ENCODE measurements around the gene FRMD1.

Gene FRMD1

DNA sequence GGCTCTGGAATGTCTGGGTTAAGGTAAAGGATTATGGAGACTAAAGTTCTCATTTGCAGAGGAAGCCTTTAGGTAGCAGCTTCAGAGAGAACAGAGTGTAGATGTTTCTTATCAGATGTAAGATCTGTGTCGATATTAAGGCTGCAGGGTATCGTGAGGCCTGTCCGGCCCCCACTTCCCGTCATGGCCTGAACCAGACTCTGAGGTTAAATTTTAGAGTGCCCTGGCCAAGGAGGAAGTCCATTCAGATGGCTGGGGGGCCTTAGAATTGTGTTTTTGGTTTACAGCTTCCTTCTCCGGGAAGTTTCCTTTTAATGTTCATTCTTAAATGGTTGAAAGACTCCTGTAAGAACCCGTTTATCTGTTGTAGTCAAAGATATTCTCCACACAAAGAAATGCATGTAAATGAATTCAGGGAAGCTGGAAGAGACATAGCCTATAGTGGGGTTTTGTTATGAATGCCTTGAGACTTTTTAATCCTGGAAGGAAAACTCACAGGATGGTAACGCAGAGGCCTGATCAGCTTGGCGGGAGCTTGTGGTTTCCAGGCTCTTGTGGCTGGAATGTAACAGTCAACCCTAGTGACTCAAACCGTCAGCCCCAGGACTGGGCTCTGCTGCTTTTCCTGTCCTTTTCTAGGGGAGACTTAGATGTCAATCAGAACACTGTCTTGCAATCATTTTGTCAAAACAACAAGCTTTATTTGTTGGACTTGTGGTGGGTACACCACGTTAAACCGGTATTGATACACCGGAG is 46.8 kb downstream of the FRMD1 start:
- in situ Hi-C loops (cut with HindIII; ENCODE audit: low sequenced_read_pairs), result loop anchor here (5.0 kb wide), 2 partner anchors 35 to 90 kb away; partner anchors contain the start of gene KIF25

DNA sequence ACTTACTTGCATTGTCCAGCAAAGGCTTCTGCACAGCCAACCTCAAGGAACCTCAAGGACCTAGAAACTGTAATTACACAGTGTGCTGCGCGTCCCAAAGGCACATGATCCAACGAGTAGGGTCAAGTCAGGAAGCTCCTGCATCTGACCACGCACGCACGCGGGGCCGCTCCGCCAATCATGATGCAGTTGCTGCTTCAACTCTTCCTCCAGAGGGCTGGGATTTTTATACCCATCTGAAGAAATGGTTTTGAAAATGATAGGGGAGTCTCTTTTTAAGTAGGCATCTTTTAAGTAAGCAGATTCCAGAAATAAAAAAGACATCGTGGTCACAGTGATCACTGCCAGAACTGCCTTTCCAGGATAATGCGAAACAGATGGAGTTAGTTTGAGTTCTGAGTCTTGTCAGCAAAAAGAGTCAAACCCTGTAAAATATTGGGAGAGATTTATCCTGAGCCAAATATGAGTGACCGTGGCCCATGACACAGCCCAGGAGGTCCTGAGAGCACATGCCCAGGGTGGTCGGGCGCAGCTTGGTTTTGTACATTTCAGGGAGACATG is 47.5 kb downstream of the FRMD1 start:
- in situ Hi-C loops (cut with HindIII; ENCODE audit: low sequenced_read_pairs), result loop anchor here (5.0 kb wide), 2 partner anchors 34 to 91 kb away; partner anchors contain the start of gene KIF25

DNA sequence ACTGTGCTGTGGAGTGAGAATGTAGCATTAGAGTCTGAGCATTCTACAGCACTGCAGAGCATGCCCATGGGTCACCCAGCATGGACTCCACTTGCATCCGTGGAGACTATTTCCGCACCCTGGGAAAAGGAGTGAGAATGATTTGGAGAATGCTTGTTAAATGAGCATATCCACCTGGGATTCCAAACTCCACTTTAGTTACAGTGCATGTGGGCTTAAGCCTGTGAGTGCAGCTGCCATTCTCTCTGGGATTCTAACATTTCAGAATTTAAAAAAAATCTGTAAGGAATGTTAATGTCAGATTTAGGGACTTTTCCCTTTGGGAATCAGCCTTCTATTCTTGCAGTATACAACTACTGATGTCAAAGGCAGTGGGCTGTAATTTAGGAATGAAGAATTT is 48.1 kb downstream of the FRMD1 start:
- in situ Hi-C loops (cut with HindIII; ENCODE audit: low sequenced_read_pairs), result loop anchor here (5.0 kb wide), 2 partner anchors 34 to 91 kb away; partner anchors contain the start of gene KIF25

DNA sequence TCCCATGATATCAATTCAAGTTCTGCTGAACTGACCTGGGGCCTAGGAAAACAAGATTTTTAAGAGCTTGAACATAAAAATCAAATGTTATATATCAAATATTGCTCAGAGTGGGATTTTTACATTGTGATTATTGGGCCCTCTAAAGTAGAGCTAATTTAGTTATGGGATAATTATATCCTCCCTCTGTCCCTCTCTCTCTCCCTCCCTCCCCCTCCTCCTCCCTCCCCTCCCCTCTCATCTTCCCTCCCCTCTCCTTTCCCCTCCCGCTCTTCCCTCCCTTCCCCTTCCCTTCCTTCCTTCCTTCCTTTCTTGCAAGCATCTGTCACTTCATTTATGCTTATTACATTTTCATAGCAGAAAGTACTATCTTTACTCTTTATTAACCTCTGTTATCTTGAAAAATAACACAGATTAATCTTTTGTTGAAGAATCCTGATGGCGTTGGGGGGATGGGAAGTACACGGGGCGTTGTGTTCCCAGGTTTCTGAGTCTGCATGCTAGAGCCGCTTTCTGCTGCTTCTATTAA is 48.7 kb downstream of the FRMD1 start:
- in situ Hi-C loops (cut with HindIII; ENCODE audit: low sequenced_read_pairs), result loop anchor here (5.0 kb wide), 2 partner anchors 33 to 92 kb away; partner anchors contain the start of gene KIF25

DNA sequence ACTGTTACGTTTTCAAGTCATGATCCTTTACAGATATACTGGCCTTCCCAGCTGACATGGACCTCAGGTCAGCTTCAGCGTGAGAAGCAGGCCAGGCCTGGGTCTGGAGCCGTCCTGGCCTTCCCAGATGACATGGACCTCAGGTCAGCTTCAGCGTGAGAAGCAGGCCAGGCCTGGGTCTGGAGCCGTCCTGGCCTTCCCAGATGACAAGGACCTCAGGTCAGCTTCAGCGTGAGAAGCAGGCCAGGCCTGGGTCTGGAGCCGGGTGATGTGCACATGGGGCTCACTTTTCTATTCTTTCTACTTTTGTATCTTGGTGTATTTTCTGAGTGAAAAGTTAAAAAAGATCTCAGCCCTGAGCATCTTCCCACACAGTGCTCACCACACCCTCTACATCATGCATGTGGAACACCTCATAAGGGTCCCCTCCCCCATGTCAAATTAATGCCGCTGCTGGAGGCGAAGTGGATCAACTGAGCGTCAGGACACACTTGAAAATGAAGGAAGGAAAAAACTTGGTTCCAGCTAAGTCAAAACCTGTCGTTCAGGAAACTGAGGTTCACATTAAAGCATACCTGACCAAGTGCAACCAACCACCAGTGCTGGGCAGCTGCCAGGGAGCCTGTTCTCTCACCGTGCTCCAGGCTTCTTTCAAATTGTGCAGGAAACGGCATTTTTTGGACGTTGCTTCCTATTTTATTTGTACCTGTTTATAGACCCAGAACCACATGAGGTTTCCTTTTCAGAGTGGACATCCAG is 49.4 kb downstream of the FRMD1 start:
- in situ Hi-C loops (cut with HindIII; ENCODE audit: low sequenced_read_pairs), result loop anchor here (5.0 kb wide), 2 partner anchors 32 to 93 kb away; partner anchors contain the start of gene KIF25

DNA sequence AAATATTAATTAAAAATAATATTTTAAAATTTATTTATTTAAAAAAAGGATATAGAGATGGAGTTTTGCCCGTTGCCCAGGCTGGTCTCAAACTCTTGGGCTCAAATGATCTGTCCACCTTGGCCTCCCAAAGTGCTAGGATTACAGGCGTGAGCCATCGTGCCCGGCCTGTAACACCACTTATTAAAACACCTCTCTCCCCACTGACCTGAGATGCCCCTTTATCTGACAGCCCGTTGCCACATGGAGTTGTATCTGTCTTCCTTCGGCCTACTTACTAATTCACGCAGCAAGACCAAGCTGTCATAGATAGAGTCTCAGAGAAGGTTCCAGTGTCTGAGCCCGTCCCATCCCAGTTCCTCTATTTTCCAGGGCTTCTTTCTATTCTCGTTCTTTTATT is 50.8 kb downstream of the FRMD1 start:
- in situ Hi-C loops (cut with HindIII; ENCODE audit: low sequenced_read_pairs), result no loop called here

DNA sequence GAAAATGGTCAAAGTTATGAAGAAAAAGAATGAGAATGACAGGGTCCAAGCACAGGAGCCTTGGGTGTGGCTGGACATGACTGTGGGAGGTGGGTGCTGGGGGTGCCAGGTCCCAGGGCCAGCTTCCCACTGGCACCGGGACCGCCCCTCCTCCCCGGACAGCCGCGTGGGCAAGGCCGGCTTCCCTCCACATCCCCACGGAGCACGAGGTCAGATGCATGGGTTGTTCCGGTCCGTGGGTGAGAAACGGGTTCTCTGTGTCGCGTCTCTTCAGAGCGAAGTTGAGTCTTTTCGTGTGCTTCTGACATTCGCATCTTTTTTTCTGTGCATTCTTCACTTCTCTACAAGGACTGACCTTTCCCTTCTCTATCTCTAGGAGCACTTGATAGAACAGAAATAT is 51.5 kb downstream of the FRMD1 start:
- in situ Hi-C loops (cut with HindIII; ENCODE audit: low sequenced_read_pairs), result no loop called here

DNA sequence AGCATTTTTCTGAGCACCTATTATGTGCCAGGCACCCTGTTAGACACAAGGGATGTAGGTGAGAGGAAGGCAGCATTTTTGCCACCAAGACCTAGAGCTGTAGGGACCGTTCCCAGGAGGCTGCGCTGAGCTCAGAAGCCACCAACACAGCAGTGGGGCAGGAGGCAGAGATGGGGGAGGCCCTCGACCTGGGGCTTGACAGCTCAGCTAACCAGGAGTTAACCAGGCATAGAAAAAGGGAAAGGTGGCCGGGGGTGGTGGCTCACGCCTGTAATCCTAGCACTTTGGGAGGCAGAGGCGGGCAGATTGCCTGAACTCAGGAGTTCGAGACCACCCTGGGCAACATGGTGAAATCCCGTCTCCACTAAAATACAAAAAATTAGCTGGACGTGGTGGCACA is 52.1 kb downstream of the FRMD1 start:
- in situ Hi-C loops (cut with HindIII; ENCODE audit: low sequenced_read_pairs), result no loop called here

DNA sequence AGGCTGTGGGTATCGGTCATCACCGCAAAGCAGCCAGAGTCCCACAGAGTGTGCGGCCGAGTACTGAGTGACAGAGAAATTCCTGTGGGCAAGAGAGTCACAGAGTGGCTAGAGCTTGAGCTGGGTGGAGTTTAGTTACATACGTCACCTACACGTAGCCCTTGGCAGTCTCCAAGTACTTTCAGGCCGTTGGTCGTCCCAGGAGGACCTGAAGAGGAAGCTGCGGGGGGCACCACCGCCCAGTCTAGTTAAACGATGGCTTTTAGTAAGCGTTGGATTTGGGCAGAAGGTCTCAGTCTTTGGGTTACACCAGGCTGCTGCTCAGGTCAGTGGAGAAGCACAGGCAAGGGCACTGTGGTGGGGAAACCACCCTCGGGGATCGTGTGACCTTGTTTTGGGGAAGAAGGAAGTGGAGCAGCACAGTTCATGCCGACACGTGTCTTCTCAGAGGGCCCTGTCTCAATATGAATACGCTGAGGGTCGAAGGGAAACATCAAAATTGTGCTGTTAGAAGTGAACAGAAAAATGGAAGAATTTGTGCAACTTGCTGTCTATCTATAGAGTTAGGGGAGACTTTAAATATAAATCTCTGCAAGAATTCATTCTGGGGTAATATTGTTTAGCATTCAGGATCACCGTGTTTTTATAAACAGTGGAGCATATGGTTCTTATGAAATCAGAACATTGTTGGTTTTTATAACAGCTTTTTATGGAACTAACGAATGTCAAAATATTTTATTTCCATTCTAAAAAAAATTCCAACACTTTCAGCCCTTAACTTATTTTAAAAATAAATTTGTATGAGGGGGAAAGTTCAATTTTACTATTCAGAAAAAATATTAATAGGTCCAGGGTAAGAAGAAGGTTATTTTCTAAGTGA is 52.9 kb downstream of the FRMD1 start:
- in situ Hi-C loops (cut with HindIII; ENCODE audit: low sequenced_read_pairs), result no loop called here

DNA sequence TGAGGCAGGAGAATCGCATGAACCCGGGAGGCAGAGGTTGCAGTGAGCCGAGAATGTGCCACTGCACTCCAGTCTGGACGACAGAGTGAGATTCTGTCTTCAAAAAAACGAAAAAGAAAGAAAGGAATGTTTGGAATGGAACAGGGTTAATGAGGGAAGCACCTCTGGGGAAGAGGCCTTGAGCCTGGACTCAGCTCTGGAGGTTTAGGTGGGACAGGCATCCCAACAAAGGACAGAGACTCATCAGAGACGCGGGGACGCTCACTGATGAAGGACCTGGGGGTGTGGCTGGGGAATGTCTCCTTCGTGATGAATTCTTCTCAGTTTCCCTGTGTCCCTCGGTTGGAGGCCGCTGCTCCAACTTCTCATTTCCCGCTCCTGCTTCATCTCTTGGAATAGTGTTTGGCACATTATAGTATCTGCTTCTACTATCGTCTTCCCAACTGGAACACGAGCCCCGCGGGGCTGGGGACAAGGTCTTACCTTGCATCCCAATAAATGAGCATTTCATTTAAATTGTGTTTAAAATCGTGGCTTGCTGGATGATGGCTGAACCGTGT is 54.0 kb downstream of the FRMD1 start:
- in situ Hi-C loops (cut with HindIII; ENCODE audit: low sequenced_read_pairs), result no loop called here

DNA sequence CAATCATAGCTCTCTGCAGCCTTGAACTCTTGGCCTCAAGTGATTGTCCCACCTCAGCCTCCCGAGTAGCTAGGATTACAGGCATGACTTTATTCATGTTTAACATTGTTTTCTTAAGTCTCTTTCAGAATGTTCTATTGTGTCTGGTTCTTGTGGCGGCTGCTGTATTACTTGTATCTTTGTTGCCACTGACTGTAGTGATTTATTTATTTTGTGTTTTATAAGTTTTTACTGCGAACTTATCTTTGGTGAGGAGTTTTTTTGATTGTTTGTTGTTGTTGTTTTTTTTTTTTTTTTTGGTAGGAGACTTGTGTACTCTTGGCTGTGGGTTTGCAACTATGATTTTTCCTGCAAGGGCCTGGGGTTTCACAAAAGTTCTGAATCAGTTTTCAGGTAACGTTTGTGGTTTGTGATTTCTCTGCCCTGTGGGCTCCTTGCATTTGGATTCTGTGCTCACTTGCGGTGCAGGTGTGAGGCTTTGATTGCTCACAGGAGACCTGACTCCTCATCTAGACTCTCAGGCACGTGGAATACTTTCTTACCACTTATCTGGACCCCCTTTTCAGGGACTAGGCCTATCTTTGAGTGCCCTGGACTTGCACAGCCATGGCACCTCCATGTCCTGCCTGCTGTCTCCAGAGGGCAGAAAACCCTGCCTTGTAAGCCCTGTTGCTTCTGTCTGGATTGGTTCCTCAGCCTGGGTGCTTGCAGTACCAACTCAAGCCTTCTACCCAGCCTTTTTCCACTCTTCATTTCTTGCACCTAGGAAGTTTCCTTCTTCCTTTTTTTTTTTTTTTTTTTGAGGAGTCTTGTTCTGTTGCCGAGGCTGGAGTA is 56.3 kb downstream of the FRMD1 start:
- in situ Hi-C loops (cut with HindIII; ENCODE audit: low sequenced_read_pairs), result no loop called here

DNA sequence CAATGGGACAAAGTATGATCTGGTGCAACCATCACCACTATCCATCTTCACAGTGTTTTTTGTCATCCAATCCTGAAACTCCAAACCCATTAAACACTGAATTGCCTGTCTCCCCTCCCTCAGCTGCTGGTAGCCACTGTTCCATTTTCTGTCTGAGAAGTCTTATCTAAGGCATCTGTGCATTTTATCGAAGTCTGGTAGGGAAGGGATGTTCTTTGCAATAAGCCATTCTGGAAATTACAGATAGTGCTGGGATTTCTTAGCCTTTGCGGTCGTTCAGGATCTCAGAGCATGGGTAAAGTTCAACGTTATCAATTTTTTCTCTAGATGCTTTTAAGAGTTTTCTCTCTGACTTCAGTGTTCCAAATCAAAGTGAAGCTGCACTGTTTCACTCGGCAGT is 57.4 kb downstream of the FRMD1 start:
- in situ Hi-C loops (cut with HindIII; ENCODE audit: low sequenced_read_pairs), result no loop called here

DNA sequence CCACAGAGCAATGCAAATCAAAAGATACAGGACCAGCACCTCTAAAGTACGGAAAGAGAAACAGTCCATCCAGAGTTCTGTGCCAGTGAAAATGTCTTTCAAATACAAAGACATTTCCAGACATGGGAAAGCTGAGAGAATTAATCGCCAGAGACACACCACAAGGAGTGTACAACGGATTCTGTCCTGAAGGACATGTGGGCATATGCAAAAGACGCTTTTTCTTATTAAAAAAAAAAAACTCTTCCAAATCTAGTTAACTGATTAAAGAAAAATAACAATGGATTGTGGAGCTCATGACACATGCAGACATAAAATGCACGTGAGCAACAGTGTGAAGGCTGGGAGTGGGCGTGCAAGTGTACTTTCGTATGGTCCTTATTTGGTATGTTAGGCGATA is 58.8 kb downstream of the FRMD1 start:
- in situ Hi-C loops (cut with HindIII; ENCODE audit: low sequenced_read_pairs), result no loop called here

DNA sequence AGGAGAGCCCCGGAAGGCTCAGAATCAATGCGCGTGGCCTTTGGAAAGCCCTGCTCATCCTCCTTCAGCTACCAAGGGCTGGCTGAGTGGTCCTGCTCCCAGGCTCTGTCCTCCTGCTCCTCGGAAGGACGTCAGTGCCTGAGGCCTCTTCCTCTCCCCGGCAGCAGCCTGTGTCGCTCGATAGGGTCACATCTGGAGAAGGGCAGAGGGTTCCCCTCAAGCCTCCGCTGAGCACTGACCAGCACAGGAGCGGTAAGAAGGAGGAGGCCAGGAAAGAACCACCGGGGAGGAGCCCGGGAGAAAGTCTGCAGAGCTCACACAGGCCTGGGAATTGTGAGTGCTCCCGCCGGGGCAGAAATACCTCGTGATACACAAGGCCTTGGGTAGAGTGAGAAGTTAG is 60.3 kb downstream of the FRMD1 start:
- in situ Hi-C loops (cut with HindIII; ENCODE audit: low sequenced_read_pairs), result no loop called here

DNA sequence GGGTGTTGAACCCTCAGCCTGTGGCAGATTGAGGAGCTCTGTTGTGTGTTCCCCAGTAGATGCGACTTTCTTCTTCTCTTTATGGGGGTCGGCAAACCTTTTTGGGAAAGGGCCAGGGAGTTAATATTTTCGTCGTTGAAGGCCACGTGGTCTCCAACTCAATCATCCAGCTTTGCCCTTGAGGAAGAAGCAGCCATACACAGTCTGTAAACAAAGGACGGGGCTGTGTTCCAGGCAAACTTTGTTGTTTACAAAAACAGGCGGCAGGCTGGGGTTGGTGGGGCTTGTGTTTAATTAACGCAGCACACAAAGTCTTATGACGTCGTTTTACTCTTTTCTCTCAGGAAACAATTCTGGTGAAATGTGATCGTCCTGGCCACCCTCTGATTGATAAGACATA is 61.4 kb downstream of the FRMD1 start:
- in situ Hi-C loops (cut with HindIII; ENCODE audit: low sequenced_read_pairs), result no loop called here

DNA sequence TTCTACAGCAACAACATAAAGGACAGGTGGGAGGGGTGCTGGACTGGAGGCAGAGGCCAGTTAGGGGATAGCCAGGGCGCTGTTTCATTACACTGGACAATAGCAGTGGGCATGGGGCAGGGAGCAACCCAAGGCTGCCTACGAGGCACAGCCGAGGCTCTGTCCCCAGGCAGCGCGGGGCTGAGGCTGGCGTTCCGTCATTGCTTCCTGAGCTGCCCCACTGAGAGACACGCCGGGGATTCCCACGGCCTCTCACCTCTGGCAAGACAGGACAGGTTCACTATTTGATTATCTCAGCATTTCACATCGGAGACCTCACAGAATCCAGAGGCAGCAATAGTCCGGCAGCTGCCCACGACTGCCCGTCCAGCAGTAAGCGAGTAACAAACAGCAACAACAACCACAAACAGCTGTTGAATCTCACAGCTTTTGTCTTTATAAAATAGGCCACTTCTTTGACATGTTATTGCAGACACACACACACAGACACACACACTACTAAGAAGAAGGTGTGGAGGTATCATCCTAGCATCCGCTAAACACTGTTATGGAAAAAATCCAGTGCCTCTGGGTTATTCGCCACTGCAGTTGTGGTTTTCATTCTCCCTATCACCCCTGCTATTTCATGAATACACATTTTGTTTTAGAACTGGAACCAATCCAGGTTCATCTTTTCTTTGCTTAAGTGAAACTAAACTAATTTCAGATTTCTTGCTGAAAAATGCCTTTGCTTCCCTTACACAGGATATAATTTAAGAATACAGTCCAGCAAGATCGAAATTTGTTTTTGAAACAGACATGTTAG is 62.1 kb downstream of the FRMD1 start:
- in situ Hi-C loops (cut with HindIII; ENCODE audit: low sequenced_read_pairs), result no loop called here

DNA sequence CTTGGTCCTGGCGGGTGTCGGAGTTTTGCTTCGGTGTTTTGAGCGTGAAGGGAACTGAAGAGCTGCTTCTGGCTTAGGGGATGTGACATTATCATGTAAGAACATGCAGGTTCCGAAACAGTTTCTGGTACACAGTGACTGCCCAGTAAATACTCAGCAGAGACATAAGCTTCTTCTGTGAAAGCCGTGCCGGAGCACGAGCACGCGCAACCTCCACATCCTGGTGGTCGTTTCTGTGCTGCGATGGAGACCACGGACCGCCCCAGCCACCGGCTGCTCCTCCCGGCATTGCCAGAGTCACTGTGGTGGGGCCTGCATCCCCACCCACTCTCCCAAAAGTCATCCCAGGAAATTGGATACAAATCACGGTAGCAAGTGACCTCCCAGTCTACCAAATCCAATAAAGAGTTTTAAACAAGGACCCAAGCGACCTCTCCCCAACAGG is 62.8 kb downstream of the FRMD1 start:
- in situ Hi-C loops (cut with HindIII; ENCODE audit: low sequenced_read_pairs), result no loop called here

DNA sequence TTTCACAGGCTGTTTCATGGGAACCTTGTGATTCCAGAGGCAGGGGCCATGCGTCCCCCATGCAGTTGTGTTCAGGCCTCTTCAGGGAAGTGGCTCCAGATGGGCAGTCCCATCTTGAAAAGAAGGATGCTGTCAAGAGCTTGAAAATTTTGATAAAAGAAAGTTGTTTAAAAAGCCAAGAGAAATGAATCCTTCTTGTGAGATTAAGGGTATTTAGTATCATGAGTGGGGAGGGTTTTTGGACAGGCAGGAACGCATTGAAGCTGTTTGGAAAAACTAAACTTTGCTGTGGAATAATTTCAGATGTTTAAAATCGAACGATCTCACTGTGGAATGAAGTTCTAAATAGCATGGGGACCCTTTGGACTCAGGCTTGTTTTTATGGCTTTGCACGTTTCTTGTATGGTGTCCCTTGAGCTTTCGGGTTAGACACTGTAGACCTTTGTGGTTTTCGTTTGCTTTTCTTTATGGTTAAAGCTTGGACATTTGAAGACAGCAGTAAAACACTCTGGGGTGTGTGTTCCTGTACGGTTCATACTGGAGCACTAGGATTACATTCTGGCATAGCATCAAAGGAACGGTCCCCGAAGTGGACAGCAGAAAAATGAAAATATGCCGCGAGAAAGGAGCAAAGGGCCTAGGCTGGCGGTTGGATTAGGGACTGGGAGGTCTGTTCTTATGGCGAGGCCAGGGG is 63.4 kb downstream of the FRMD1 start:
- in situ Hi-C loops (cut with HindIII; ENCODE audit: low sequenced_read_pairs), result no loop called here

All from endothelial cell of hepatic sinusoid (primary cell).